Right ventricle myocardium superior (tissue), 1 donor: ENCODE measurements around the gene KLK2. TPM values are rescaled to one million over a fixed set of nuclear protein-coding genes. Genes with fewer than 3 reads are reported as not detected.
"Not testable (repeated sequence)": the region's sequence is repeated elsewhere in the genome, so short reads cannot be mapped to it uniquely, and the experiment has no call there.

Source experiments
- ATAC-seq: fragments of 200-7000 bp; cut with Tn5 transposase; one replicate; pipeline ENCODE4 v1.9.1; 2020; ENCODE audit warnings: mild to moderate bottlenecking; ENCODE audit not compliant: poor library complexity
- DNase-seq: peaks from one replicate; pipeline ENCODE4 v3.0.0-alpha.2; 2020
- intact Hi-C: fragments of 100-400 bp; cut with DNase I; formaldehyde crosslinking; loops from one replicate; pipeline ENCODE4 v1.11.2; 2022
- total RNA-seq: library from RNA; stranded (reverse); fragmentation: NEBNext Ultra II Directional; extraction: Animal tissue kit (Norgen Biotek cat#: 25700); gene quantifications from one replicate; pipeline ENCODE4 v1.2.1, GENCODE V29; 2021
- donor health status: DM: no; HTN: yes; CAD: no; lungs with severe emphysema.

Gene KLK2
- total RNA-seq, 1 donor from 2014 or later, result not detected

GRCh38 chr19:50882188-50882587 lies 8.9 kb downstream of the KLK2 start:
- ATAC-seq, result no peak
- intact Hi-C loops, result no loop called here
- DNase-seq, result no peak

- intact Hi-C loops, result no loop called here
- DNase-seq, result no peak
- ATAC-seq, result no peak
Observed at GRCh38 chr19:50889638-50890037, 16.4 kb downstream of the KLK2 start.

DNA sequence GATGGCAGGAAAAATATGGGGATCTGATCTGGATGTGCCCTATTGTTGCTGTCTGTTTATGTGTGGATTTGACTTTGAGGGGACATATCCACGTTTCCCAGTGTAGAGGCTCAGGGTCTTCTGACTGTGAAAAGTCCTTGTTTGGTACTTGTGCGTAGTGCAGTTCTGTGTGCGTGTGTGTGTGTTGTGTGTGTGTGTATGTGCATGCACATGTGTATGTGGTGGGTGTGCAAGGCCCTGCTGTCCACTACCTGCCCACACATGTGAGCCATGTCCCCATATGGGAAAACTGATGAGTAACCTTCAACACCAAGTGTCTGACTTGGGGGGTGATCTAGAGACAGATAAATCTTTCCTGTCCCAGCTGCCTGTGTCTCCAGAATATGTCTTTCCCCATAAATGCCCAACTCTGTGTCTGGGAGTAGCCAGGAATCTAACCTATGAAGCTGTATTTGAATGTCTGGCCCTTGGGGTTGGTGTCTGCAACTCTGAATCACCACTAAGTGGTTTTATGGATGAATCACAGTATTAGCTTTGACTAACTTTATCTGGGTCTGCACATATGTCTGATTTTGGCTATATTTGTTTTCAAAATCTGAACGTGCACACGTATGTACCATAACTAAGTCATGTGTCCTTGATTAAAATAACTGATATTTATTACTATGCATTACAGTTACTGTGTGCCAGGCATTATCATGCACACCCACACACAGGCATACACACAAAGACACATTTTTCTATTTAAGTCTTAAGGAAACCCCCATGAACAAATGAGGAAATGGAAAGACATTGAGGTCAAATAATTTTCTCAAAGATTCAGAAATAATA lies 17.4 kb downstream of the KLK2 start:
- ATAC-seq, result no peak
- intact Hi-C loops, result no loop called here
- DNase-seq, result no peak

GRCh38 chr19:50891253-50891625 lies 18.0 kb downstream of the KLK2 start:
- DNase-seq (no peak), ATAC-seq (no peak)
- intact Hi-C loops, result no loop called here

DNA sequence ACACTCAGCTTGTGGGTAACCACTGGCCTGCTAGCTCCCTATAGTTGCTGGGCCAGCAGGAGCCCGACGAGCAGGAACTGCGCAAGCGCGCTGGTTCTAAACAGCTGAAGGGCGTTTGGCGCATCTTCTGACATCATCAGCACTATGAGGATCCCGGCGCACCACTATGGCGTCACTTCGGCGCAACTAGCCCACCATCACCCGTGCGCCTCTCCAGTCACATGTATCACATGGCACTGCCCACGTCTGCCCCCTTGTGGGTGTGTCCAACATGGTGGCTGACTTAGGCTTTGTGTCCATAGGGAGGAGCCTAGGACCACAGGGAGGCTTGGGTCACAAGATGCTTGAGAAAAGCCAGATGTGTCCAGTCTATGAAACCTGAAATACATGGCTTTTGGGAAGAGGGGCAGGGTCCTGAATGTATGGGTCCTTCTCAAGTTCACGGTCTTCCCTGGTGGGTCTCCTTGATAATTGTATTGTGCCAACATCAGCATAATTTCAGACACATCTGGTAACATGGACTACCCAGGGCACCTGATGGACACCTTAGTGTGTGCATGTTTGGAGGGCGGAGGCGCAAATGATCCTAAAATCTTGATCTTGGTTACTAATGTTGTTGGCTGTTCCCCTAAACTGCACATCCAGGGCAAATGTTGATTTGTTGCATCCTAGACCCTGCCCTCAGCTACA lies 20.0 kb downstream of the KLK2 start:
- DNase-seq (no peak), ATAC-seq (no peak)
- intact Hi-C loops, result no loop called here

- ATAC-seq (no peak), DNase-seq (no peak)
- intact Hi-C loops, result no loop called here
Observed at GRCh38 chr19:50894478-50895356, 21.5 kb downstream of the KLK2 start.

DNA sequence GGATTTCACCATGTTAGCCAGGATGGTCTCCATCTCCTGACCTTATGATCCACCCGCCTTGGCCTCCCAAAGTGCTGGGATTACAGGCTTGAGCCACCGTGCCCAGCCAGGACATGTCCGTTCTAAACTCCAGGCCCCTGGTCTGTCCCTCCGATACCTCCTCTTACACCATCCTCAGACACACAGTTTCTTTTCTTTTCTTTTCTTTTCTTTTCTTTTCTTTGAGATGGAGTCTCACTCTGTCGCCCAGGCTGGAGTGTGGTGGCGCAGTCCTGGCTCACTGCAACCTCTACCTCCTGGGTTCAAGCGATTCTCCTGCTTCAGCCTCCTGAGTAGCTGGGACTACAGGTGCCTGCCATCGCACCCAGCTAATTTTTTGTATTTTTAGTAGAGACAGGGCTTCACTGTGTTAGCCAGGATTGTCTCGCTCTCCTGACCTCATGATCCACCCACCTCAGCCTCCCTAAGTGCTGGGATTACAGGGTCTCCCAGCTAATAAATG lies 22.9 kb downstream of the KLK2 start:
- intact Hi-C loops, ATAC-seq: not testable (repeated sequence)

DNA sequence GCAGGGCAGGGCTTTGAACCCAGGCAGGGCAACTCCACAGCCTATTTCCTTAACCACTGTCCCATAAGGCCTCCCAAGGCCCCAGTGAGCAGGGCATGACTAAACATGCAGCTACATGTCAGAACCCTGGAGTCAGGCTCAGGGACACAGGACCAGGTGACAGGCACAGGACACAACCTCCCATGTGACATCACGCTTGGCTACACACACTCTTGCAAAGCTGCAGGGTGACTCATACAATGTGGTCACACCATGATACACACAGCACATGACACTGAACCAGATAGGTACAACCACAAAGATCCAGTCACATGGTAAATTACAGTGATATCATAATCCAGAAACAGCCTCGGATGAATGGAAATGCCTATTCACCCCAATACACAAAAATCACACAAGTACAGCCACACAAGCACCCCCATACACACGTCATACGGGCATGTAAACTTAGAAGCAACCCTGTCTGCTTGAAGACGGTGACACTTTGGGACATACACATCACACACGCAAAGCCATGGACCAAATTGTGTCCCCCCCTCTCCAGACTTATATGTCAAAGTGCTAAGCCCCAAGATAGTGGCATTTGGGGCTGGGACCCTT lies 23.5 kb downstream of the KLK2 start:
- ATAC-seq, result no peak
- DNase-seq, result no peak
- intact Hi-C loops, result no loop called here

More for the DNA sequence above, 22.9 kb downstream of the KLK2 start:
- not testable (repeated sequence) for DNase-seq

DNA sequence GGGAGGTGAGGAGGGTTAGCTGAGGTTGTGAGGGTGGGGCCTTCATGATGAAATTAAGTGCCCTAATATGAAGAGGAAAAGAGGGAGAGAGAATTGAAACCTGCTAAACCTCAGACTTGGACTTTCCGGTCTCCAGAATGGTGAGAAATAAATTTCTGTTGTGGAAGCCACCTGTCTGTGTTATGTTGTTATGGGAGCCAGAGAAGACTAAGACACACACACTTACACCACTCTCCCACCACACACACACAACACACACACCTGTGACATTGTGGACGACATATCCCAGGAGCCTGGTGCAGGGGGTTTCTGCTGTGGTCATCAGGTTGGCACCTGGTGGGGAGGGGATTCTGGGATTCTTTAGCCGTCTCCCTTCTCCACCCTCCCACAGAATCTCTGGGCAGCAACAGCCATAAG lies 24.0 kb downstream of the KLK2 start:
- intact Hi-C loops, result no loop called here
- ATAC-seq (no peak), DNase-seq (no peak)

DNA sequence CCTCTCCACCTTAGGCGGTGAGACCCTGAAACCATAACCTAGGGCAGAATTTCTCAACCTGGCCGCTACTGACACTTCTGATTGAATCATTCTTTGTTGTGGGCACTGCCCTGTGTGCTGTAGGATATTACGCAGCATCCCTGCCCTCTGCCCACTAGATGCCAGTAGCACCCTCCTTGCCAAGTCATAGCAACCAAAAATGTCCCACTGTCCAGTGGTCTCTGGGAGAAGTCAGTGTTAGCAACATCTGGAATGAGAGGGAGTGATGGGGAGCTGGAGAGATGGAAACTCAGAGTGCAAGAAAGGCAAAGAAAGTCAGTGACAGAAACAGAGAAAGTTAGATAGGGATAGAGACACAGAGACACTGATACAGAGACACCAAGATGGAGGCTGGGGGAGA lies 24.4 kb downstream of the KLK2 start:
- intact Hi-C loops, result no loop called here
- DNase-seq (no peak), ATAC-seq (no peak)

GRCh38 chr19:50898018-50898417 lies 24.8 kb downstream of the KLK2 start:
- intact Hi-C loops, result no loop called here
- no peak for ATAC-seq
- no peak for DNase-seq

DNA sequence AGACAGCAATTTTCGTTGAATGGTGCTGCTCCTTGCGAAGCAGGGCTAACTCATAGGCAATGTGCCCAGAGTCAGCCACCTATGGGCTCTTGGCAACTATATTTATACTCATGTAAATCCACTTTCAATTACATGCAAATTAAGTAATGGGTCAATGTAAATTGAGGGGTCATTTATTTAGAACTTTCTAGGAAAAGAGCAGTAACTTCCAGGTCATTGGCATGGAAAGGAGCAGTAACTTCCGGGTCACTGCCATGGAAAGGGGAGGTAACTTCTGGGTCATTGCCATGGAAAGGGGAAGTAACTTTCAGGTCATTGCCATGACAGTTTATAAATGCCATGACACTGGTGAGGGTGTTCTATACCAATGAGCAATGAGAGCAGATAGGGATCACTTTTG lies 26.3 kb downstream of the KLK2 start:
- ATAC-seq (no peak), DNase-seq (no peak)
- intact Hi-C loops, result no loop called here

- ATAC-seq (no peak), DNase-seq (no peak)
- intact Hi-C loops, result no loop called here
Observed at GRCh38 chr19:50902640-50903039, 29.4 kb downstream of the KLK2 start.

DNA sequence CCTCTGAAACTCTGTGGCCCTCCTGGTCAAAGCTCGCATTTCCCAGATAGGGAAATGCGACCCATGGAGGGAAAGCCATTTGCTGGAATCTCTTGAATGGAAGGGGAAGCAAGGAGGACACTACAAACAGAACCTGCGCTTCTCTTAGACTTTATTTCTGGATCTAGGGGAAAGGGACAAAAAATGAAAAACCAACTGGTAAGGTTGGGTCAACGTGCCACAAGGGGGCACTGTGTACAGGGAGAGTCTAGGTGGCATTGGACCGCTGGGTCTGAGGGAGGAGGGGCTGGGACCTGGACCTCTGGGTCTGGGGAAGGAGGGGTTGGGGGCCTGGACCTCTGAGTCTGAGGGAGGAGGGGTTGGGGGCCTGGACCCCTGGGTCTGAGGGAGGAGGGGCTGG lies 33.0 kb downstream of the KLK2 start:
- ATAC-seq (no peak), DNase-seq (no peak)
- intact Hi-C loops, result no loop called here

DNA sequence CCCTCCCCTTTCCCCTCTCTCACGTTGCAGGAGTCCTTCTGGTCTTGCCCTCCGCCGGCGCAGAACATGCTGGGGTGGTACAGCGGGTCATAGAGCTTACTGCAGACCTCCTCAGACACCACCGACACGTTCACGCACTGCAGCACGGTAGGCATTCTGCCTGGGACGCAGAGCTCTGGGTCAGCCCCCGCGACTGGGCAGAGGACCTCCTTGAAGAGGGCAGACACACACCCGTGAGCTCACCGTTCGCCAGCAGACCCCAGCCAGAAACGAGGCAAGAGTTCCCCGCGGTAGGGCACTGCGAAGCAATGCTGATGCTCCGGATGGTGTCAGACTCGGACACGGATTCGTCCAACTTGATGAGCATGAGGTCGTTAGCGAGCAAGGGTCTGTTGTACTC lies 35.1 kb downstream of the KLK2 start:
- no peak for ATAC-seq
- intact Hi-C loops, result no loop called here
- no peak for DNase-seq

DNA sequence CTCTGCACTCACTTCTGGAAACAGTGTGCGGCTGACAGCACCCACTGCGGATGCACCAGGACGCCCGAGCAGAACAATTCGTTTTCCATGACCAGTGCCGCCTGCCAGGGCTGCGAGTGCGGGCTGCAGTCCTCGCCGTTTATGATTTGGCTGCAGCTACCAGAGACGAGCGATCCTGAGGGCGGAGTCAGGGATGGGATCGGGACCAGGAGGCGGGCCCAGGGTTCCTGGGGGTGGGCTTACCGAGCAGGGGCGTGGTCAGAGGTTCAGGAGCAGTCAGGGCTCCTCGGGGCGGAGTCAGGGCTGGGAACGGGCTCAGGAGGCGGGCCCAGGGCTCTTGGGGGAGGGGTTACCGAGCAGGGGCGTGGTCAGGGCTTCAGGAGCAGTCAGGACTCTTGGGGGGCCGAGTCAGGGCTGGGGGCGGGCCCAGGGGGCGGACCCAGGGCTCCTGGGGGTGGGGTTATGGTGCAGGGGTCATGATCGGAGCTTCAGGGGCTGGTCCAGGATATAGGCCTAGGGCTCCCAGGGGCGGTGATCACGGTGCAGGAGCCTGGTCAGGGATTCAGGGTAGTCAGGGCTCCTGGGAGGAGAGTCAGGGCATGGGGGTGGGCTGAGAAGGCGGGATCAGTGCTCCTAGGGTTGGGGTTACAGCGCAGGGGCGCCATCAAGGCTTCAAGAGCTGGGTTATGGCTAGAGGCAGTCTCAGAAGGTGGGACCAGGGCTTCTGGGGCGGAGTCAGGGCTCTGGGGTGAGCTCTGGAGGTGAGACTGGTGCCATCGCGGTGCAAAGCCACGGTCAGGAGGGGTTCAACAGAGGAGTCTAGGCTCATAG lies 36.2 kb downstream of the KLK2 start:
- no peak for ATAC-seq
- intact Hi-C loops, result no loop called here
- no peak for DNase-seq

GRCh38 chr19:50910722-50911121 lies 37.5 kb downstream of the KLK2 start:
- ATAC-seq (no peak), DNase-seq (no peak)
- intact Hi-C loops, result no loop called here
